ENCODE results near the gene PNCK.
"Not testable (repeated sequence)": the region's sequence is repeated elsewhere in the genome, so short reads cannot be mapped to it uniquely, and the experiment has no call there.

Gene PNCK

GRCh38 chrX:153685751-153686696 lies 12.4 kb upstream of the PNCK start:
- no peak for DNase-seq

- no peak for DNase-seq
Observed at GRCh38 chrX:153685156-153685536, 11.5 kb upstream of the PNCK start.

- no peak for DNase-seq
Observed at GRCh38 chrX:153684467-153685155, 11.0 kb upstream of the PNCK start.

GRCh38 chrX:153683486-153683885 lies 9.9 kb upstream of the PNCK start:
- not testable (repeated sequence) for DNase-seq

GRCh38 chrX:153681175-153681574 lies 7.6 kb upstream of the PNCK start:
- no peak for DNase-seq

GRCh38 chrX:153674219-153674851 lies 722 bp upstream of the PNCK start:
- no peak for DNase-seq

- no peak for DNase-seq
Observed at GRCh38 chrX:153672531-153673427, 834 bp downstream of the PNCK start.

- DNase-seq, result no peak
Observed at GRCh38 chrX:153671589-153672530, 1.8 kb downstream of the PNCK start.

- DNase-seq, result no peak
Observed at GRCh38 chrX:153670748-153671588, 2.6 kb downstream of the PNCK start.

- DNase-seq, result no peak
Observed at GRCh38 chrX:153669901-153670731, 3.5 kb downstream of the PNCK start.

GRCh38 chrX:153669174-153669890 lies 4.3 kb downstream of the PNCK start:
- no peak for DNase-seq

- DNase-seq, result no peak
Observed at GRCh38 chrX:153668423-153669173, 5.0 kb downstream of the PNCK start.

GRCh38 chrX:153667956-153668396 lies 5.6 kb downstream of the PNCK start:
- peak; percentile 82 for DNase-seq

- DNase-seq, result no peak
Observed at GRCh38 chrX:153667281-153667955, 6.2 kb downstream of the PNCK start.

- no peak for DNase-seq
Observed at GRCh38 chrX:153665726-153666306, 7.8 kb downstream of the PNCK start.

GRCh38 chrX:153662266-153662665 lies 11.3 kb downstream of the PNCK start:
- no peak for DNase-seq

- DNase-seq, result no peak
Observed at GRCh38 chrX:153659268-153659667, 14.3 kb downstream of the PNCK start.

Measured in left hindlimb (tissue), 1 donor.